ENCODE data around the gene ARL8A.

DNA sequence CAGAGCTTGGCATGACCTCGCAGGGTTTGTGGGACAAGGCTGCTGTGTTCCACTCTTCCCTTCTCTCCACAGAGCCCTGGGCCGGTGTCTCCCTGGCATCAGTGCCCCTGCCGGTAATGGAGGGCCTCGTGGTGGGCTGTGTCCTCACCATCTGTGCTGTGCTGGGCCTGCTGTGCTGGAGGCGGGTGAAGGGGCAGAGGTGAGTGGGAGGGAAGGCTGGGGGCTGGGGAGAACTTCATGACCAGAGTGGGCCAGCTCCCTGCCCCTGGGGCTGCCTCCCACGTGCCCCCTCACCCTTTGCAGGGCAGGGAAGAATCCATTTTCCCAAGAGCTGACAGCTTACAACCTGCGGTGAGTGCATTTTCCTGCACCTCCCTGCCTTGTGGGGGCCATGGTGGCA is 37.0 kb upstream of the ARL8A start:
- TF ChIP-seq, protein P1, sequence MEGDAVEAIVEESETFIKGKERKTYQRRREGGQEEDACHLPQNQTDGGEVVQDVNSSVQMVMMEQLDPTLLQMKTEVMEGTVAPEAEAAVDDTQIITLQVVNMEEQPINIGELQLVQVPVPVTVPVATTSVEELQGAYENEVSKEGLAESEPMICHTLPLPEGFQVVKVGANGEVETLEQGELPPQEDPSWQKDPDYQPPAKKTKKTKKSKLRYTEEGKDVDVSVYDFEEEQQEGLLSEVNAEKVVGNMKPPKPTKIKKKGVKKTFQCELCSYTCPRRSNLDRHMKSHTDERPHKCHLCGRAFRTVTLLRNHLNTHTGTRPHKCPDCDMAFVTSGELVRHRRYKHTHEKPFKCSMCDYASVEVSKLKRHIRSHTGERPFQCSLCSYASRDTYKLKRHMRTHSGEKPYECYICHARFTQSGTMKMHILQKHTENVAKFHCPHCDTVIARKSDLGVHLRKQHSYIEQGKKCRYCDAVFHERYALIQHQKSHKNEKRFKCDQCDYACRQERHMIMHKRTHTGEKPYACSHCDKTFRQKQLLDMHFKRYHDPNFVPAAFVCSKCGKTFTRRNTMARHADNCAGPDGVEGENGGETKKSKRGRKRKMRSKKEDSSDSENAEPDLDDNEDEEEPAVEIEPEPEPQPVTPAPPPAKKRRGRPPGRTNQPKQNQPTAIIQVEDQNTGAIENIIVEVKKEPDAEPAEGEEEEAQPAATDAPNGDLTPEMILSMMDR (conservative IDR thresholded peaks at IDR 0.05), result no peak
- TF ChIP-seq ZFX (IDR thresholded peaks at IDR 0.05), result no peak
